Stimulated activated naive CD8-positive, alpha-beta T cell treated with anti-CD3 and anti-CD28 coated beads, Interleukin-15, Interleukin-2, amounts not matched to agents 100 U/mL and 50 U/mL, for 24 hours (primary cell): ENCODE data around the gene IL10RA.

Experiments used
- ATAC-seq: fragments of 150-1000 bp; cut with Tn5 transposase; one replicate; pipeline ENCODE4 v1.10.0; 2021
- DNase-seq: peaks from one replicate; pipeline ENCODE4 v3.0.0; 2021

Gene IL10RA

DNA sequence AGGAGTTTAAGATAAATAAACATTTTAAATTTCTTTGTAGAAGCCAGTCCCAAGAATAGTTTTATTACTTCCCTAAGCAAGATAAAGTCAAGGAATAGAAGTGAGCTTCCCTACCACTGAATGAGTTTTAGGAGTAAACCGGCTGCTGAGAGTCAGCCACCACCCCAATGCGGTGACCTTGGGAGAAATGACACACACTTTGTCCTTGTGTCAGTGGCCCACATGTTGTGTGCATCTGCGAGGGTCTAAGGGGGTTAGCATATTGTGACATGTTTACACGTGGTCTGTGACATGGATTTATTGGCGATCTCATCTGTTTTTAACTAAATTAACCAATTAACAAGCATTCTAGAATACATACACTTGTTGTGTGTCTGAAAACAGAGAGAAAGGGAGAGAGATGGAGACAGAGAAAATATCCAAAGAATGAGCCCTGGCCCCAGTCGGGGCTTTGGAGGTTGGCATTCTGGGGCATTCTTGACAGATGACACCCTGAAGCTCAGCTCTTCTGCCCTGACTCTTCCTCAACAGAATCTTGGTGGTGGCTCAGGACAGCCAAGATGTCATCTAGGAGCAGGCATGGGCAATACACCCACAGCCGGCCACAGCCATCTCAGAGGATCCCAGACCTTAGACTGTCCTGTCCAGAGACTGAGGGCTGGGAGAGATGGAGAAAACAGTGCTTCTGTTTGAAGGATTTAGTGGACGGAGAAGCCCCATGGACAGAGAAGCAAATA lies 60.9 kb downstream of the IL10RA start:
- ATAC-seq: peak; percentile 22
- DNase-seq: peak; percentile 42

DNA sequence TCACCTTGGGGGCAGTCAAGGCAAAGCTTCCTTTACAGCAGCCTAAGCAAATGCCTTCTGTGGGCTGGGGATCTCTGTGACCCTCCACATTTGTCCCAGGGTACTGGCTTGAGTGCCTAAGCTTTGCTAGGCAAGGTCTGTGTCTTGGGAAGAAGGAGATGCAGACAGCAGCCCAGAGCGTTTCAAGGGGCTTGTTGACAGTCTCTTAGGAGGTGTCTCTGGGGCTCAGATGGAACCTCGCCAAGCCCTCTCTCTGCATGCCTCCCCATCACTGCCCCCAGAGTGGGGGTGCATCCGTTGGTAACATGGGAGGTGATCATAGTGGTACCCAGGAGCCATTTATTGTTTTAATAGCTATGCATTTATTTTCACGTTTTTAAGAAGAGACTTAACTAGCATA lies 61.6 kb downstream of the IL10RA start:
- DNase-seq (no peak), ATAC-seq (no peak)

DNA sequence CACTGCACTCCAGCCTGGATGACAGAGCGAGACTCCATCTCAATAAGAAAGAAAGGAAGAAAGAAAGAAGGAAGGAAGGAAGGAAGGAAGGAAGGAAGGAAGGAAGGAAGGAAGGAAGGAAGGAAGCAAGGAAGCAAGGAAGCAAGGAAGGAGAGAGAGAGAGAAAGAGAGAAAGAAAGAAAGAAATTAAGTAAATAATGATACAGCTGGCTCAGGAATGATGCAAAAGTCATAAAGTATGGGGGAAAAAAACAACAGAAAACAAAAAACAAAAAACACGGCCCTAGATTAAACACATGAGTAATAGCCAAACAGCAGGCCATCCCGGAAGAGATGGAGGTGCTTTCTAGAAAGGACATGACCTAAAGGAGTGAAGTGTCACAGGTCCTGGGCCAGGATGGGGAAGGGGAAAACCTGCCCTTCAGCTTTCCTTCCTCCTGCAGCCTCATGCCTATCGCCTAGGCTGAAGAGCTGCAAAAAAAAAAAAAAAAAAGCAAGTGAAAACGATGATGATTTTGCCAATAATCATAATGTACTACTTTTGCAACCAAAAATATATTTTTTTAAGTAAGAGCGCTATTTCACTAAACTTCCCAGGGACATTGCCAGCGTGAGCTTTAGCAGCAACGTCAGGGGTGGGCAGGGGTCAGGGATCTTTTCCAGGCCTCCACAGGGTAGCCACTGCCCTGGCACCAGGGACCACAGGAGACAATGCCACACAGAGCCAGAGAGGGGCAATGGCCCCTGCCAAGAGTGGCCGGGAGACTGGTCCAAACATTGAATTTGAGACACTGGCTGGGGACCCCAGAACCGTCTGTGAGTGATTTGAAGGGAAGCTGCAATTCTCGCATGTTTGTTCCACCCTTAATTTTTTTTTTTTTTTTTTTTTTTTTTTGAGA lies 62.5 kb downstream of the IL10RA start:
- no peak for ATAC-seq
- no peak for DNase-seq

DNA sequence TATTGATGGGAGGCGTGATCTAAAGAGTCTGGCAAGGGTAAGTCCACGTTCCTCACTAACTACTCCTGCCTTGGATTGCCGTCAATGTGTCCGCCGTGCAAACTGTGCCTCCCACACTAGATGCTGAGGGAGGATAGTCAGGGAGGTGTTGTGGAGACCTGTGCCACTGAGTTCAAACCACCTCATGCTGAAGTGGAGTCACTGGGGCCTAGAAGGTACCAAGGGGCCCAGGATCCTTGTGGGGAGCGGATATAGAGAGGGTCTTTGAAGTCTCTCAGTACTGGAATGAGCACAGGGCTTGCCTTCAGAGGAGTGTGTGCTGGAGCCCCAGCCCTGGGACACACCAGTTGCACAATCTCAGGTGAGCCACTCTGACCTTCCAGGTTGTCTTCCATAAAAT lies 63.6 kb downstream of the IL10RA start:
- DNase-seq (no peak), ATAC-seq (no peak)

DNA sequence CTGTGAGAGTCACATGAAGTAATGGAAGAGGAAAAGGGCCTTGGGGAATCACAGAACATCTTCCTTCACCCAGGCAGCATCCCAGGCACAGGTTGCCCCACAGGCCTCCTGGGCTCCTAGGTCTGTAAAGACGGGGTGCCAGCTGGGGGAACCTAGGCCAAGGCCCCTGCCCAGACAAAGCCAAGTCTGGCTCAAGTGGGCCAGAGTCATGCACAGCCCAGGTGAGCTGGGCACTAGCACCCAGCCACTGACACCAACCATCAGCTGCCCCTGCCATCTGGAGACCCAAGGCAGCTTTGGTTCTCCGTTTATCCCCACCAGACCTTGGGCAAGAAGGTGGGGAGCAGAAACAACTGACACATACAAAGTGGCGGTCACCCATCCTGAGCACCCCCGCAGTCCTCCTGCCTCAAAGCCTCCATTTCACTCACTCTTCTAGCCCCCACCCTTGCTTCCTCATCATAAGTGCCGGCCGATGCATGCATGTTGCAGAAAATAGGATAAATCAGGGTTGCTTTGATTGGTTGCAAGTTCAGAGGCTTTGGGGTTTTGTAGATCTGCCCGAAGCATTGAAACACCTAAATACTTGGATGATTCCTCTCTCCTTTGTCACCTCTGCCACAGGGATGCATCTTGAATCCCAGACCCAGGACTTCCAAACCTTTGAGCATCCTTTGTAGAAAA lies 64.2 kb downstream of the IL10RA start:
- ATAC-seq: no peak

More for the DNA sequence above, 64.2 kb downstream of the IL10RA start:
- no peak for DNase-seq
